ENCODE measurements around the gene FBN1. TPM values are rescaled to one million over a fixed set of nuclear protein-coding genes. Genes with fewer than 3 reads are reported as not detected.

FBN1 gene
- total and polyA plus RNA-seq, 10 of the 15 experiments (the other 5 are each of a cell fraction or from before 2014, with no cell fraction given): 2.2 to 15.3 (median 7.0) TPM

GRCh38 chr15:48392356-48392755 is 253.2 kb downstream of the FBN1 start:
- Histone ChIP-seq H3K9ac (ENCODE audit: control insufficient read depth, insufficient read depth, low read length) (no peak overlapping the region), H3K36me3 (ENCODE audit: control insufficient read depth in 2 of 2, insufficient read depth in 2 of 2, low read length in 1 of 2) (no peaks in the 10 kb centered on the region), H3K27ac (ENCODE audit: control insufficient read depth, insufficient read depth) (no peak overlapping the region), H4K20me1 (ENCODE audit: control insufficient read depth, insufficient read depth) (no peaks in the 10 kb centered on the region), H3K4me2 (ENCODE audit: control insufficient read depth, insufficient read depth) (no peak overlapping the region), H3K9me3 (replicated peaks; ENCODE audit: control insufficient read depth, insufficient read depth, low read length) (no peaks in the 10 kb centered on the region), H3K79me2 (ENCODE audit: control insufficient read depth, insufficient read depth, low read length) (no peaks in the 10 kb centered on the region), H3K27me3 (replicated peaks in 1 of 2; ENCODE audit: control insufficient read depth in 2 of 2, insufficient read depth in 2 of 2, low read length in 1 of 2) (no peaks in the 10 kb centered on the region), H3K4me1 (ENCODE audit: control insufficient read depth, insufficient read depth, low read length) (no peaks in the 10 kb centered on the region), H2AFZ (ENCODE audit: control insufficient read depth, low read depth, low read length) (no peak overlapping the region), H3K4me3 (no peak overlapping the region)
- no peak for FAIRE-seq
- TF ChIP-seq PAX5 (IDR thresholded peaks at IDR 0.05; ENCODE audit: borderline replicate concordance, low read depth, low read length) (no peak), RB1 (IDR thresholded peaks at IDR 0.05; ENCODE audit: borderline replicate concordance) (no peak), HCFC1 (IDR thresholded peaks at IDR 0.05; ENCODE audit: low read length) (no peak), TCF12 (IDR thresholded peaks at IDR 0.05; ENCODE audit: low read depth, low read length) (no peak), ZSCAN29 (IDR thresholded peaks at IDR 0.05) (no peak), YY1 (IDR thresholded peaks at IDR 0.05; ENCODE audit: low read depth, low read length) (no peak), RFX5 (IDR thresholded peaks at IDR 0.05; ENCODE audit: low read depth, low read length) (no peak), BCL3 (IDR thresholded peaks at IDR 0.05; ENCODE audit: borderline replicate concordance, insufficient read depth, low read depth, low read length, poor library complexity, severe bottlenecking) (no peak), IRF4 (IDR thresholded peaks at IDR 0.05; ENCODE audit: low read depth, low read length) (no peak), PKNOX1 (IDR thresholded peaks at IDR 0.05) (no peak), SMC3 (IDR thresholded peaks at IDR 0.05; ENCODE audit: borderline replicate concordance, low read length) (no peak), BACH1 (IDR thresholded peaks at IDR 0.05; ENCODE audit: borderline replicate concordance) (no peak), EED (IDR thresholded peaks at IDR 0.05; ENCODE audit: low read depth) (no peak), ZBTB11 (CRISPR knock-in tag; IDR thresholded peaks at IDR 0.05) (no peak), MXI1 (IDR thresholded peaks at IDR 0.05; ENCODE audit: low read depth, low read length) (no peak)
- RAD21 ChIA-PET (ENCODE audit: unreplicated experiment): no interaction called here
- ATAC-seq: no peak
- SMC1A ChIA-PET (ENCODE audit: uncharacterized antibody, unreplicated experiment): interaction anchor here (2.1 kb wide), 1 partner anchor 10 kb away, joined by 5 read pairs; no protein-coding TSS in a partner anchor
- POLR2A ChIA-PET: no interaction called here
- 67% methylated on average over 4 of the region's 4 CpGs for WGBS (ENCODE audit: insufficient coverage, insufficient replicate concordance, low lambda C conversion rate, missing lambda C conversion rate)
- in situ Hi-C loops (cut with MboI) (no loop called here), intact Hi-C loops (cut with micrococcal nuclease; ENCODE audit: unreplicated experiment) (no loop called here)
- no TSS peak for BruUV-seq (replicated peaks)
- DNase-seq (ENCODE audit: low read depth, low spot score): no peak
- CTCF ChIA-PET: interaction anchor here (0.6 to 2.5 kb wide), 3 partner anchors 10 to 23 kb away, joined by 3 to 10 read pairs (median 3); no protein-coding TSS in a partner anchor
